DMS 273 treated with DMSO at 0.1 percent for 48 hours (cell line): ENCODE data around the gene MICAL3.

ENCODE experiments used
- DNase-seq: peaks from one replicate; lab custom pipeline; 2025; lab: John Stamatoyannopoulos, UW

MICAL3 gene

DNA sequence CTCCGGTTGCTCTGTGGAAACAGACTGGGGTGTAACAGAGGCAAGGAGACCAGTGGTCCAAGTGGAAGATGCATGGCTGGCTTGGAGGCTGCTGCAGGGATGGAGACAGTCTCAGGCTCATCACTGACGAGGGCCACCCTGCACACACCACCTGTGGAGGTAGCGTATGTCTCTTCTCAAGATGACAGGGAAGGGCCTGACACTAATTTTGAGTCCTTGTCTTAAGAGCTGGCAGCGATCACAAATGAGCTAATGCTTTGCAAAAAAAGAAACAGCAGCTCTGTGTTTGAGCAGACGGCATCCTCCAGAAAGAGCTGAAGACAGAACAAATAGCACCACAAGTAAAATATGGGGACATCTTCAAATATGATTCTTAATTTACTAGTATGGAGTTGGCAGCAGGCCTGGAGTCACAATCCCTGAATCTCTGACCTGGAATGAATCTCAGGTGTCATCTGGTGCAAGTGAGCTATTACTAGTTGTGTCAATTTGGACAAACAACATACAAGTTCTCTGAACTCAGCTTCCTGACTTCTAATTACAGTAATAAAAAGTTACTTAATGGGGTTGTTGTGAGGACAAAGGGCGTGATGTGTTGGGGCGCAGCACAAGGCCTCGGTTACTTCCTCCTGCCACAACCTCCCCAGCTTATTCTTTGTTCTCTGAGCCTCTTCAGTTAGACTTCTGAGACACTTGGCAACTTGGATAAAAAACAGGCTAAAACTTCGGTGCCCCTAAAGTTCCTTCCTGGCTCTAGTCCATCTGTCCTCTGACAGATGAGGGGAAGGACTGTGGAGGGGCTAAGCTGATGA, 154.9 kb downstream of the MICAL3 start:
- DNase-seq, result no peak

DNA sequence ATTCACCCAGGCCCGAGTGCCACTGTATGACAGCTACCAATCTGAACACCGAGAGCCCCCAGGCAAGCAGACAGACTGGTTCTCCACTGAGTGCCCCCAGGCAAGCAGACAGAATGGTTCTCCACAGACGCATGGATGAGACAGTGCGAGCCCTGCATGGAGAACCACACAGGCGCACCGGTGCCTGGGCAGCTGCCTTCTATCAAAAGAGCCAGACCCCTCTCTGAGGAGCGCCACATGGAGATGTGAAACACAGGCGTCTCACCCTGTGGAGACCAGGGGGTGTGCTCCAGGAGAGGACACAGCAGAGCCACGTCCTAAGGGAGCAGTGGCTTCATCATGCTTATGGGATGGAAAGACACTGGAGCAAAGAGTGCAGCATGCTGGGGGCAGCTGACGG, 155.6 kb downstream of the MICAL3 start:
- no peak for DNase-seq

DNA sequence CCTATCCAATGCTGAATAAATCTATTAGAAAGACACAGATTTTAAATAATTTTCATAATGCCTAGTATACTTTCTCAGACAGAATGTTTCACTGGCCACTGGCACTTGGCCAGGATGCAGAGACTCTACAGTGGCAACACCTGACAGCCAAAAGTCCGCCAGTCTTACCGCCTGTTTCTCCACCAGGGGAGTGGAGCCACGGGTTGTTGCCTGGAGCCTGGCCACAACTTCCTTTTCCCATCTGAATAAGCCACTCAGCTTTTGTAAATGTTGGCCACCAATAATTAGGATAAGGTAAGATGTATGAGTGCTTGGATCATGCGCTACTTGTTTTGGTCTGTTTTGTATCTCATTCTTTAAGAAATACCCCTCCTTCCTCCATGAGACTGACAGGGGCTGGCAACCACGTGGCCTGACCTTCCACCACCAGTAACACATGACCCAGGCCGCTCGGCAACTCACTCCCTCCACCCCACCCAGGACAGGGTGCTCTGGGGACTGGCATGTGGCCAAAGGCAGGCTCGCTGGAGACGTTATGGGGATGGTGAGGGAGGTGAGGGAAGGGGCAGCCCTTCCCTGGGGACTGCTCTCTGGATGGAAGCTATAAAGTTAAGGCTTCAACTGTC, 157.1 kb downstream of the MICAL3 start:
- DNase-seq, result no peak

DNA sequence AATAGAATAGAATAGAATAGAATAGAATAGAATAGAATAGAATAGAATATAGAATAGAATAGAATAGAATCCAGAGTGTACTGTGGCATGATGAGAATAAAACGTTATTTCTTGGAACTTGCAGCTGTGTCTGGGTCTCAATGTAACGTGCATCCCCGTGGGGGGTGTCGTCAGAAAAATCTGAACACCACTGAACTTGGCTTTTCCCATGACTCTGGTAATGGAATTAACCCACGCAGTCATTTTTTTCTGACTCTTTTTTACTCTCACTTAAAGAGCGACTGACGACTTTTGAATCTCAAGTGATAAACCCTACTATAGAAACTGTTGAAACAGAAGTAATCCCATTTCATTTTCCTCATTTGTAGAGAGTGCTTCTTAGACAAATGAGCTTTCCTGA, 157.7 kb downstream of the MICAL3 start:
- DNase-seq, result no peak

DNA sequence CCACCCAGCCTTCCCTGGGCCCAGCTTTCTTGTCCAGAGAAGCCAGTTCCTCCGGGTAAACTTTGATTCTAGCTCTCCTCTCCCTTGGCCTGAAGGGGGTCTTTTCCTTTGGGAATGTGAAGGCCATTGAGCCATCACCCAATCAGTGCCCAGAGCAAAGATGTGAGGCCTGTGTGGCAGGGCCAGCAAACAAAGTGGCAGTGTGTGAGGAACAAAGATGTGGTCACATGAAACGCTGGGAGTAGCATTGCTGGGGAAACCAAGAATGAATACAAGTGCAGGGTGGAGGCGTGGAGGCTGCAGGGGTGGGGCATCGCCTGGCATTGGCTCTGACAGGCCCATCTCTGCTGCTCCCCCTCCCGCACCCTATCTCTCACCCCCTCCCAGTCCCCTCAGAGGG, 158.2 kb downstream of the MICAL3 start:
- no peak for DNase-seq

DNA sequence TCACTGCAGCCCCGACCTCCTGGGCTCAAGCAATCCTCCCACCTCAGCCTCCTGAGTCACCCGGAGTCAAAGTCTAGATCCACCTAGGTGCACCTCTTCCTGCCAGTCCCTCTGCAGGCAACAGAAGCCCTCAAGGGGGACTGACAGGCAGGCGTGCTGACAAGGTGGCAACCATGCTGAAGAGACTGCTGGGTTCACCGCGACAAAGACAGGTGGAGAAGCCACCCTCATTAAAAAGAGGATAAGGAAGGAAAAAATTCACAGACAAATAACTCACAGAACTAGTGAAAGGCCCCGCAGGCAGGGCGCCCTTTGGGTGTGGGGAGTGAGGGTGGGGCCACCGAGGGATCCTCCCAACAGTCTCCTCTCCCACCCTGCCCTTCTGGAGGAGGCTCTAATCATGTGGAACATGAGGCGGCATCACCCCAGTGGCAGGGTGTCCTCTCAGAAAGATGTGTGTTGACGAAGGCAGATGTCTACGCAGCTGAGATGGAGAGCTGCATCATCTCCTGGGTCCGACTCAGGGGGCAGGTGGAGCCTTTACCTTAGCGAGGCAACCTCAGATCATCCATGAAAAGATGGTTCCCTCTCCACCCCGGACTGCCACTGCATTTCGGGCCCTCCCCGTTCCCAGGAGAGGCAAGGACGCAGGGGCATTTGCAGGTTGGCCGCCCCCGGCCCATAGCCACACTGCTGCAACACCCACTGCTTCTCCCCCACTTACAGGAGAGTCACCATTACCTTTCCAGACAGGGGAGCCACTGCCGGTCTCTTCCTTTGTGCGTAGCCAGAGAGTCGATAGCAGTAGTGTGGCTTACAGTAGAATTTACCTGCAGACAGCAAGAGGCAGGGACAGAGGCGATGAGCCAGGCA, 158.9 kb downstream of the MICAL3 start:
- no peak for DNase-seq

DNA sequence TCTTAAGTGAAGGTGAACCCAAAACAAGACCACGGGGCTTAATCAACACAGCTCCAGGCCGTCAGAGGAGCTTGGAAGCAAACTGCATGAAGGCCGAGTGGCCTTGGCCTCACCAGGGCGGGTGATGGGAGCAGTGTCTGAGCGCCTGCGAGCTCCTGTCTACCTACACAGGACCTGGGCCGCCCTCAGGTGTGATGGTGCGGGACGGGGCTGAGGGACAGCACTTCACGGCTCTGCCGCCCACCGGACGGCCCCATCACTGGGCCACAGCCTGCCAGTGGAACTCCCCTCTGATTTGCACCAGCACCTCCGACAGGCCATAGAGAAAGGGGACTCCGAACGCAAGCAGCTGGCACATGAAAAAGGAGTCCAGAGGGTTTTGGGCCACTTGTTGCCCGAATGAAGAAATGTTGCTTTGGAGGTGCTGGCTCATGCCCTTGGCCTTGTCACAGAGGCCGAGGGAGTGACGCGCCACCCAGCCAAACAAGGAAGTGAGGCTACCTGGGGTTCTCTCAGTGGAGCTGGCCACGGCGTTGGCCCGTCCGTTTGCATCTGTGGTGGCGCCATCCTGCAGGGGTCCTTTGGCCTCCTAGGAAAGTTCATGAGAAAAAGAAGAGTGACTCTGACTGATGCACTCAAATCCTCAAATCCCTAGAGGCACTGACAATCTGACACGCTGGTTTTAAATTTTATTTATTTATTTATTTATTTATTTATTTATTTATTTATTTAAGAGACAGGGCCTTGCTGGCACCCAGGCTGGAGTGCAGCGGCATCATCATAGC, 159.8 kb downstream of the MICAL3 start:
- no peak for DNase-seq

DNA sequence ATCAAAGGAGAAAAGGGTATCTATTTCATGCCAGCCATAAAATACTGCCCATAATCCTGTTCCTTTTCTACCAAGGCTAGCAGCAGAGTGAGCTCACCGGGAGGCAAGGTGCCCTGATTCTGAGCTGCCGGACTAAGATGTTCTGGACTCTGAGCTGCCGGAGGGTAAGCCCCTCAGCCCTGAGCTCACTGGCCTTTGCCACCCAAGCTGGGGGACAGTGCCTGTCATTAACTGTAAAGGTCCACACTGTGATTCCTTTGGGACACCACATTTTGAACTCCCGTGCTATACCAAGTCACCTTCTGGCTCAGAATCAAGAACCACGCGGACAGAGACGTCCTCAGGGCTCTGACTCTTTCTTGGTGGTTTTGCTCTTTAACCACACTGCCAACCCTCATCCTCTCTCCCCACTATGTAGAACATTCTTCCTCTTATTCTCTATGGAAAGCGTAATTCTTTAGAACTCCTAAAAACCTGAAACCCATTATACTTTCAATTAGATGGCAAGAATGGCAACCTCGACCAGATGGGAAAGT, 161.6 kb downstream of the MICAL3 start:
- DNase-seq, result no peak

DNA sequence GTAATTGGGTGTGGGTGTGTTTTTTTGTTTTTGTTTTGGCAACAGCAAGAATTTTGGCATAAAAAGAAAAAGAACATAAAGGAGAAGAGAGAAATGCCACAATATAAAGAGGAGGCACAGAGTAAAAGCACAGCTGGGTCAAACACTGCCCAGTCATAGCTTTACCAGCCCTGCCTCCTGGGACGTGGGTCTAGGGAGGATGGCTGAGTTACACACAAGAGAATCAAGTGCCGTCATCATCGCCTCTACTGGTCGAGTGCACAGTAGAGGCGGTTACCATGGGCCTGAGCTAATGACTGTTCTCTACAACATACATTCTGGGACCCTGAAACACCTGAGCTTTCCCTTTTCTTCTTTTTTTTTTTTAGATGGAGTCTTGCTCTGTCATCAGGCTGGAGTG, 162.5 kb downstream of the MICAL3 start:
- no peak for DNase-seq

DNA sequence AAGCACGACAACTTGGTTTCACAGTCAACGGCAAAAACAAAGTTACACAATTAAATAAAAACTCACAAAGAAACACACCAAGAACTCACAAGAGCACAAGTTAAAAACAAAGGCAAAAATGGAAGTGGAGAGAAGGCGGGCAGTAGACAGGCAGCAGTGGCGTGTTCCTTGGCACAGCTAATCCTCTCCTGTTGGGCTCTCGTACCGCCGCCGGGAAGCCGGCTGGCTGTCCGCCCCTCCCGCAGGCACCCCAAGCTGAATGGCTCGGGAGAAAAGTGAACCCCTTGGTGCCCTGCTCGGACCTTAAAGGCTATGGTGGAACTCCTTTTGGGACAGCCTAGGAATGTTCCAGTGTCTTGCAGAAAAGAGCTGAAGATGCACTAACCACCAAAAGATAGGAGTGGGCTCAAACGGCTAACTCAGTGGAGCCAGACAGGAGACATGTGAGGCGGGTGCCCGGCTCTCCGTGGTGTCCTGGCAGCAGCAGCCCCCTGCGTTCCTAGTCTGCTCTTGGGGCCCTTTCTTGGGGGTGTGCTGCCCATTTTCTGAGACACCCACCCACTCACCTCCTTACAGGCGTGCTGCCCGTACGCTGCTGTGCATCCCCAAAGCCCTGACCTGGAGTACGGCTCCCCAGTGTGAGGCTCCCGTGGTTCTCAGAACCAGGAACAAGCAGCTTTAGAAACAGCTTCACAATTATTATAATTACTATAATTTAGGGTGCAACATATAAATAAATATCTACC, 164.0 kb downstream of the MICAL3 start:
- no peak for DNase-seq

DNA sequence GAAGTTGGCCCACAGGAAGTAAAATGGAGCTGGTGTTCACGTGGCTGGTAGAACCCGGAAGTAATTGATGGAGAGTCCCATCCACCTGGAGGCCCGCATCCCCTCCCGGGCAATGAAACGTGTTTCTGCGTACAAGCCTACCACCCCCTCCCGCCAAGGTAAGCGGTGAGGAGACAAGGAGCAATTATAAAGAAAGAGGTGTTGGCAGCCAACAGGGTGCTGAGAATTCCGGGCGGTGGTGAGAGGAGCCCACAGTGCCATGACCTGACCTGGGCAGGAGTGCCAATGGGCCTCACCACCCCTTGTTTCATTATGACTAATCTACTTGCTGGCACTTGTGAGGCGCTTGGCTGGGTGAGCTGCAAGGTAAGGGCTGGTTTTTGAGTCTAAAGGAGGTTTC, 166.3 kb downstream of the MICAL3 start:
- no peak for DNase-seq

DNA sequence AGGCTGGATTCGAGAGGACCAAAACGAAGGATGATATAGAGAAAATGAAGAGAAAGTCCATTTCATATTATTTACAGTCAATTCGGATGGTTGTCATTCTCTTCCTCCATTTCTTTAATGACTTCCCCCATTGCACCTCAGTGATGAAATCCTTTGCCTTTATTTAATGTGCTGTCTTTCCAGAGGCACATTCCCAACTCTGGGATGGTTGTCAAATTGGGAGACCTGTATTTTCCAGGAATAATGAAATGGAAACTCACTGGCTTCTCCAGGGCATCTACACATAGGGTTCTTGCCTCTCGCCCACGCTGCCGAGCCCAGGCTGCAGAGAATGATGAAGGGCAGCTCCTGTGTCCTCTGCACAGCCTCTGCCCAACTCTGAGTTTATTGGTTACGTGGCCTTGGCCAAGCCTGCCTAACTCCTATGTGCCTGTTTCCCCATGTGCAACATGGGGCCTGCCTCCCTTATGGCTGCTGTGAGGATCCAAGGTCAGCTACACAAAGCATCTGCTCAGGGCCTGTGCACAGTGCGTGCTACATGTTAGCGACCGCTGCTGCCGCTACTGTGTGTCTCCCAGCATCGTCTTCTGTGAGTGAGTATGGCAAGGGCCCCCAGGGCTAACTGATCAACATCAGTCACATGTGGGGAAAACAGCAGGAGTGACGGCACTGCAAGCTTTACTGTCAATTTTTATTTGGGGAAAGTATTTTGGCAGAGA, 168.6 kb downstream of the MICAL3 start:
- DNase-seq, result no peak

DNA sequence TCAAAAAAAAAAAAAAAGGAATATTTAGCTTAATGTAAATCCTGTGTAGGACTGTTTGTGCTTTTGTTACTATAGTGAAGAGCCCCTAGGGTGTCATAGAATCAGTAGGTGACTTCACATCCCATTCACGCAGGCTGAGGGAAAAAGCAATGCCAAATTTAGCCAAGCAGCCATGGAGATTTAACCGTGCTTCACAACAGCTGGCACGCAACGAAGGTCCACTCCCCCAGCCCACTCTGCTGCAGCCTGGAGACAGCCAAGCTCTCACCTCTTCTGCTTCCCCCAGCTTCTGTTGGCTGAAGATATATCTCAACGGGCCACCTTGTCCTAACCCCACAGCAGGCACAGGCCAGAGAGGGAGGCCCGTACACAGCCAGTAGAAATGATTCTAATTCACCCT, 171.3 kb downstream of the MICAL3 start:
- DNase-seq, result no peak

DNA sequence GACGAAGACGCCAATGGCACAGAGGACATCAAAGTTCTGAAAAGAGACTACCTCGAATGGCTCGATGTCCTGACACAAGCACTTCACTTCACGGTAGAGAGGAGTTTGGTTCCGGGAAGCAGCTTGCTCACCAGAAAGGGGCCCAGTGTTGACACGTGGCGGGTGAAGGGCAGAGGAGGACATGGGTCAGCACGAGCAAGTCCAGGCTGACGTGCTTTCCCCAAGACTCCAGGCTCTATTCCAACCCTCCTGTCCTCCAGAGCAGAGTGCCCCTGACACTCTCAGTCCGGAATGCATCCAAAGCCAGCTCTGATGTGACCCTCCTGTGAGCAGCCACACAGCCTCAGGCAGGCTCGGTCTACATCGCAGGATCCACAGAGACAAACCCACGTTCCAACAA, 172.6 kb downstream of the MICAL3 start:
- no peak for DNase-seq

DNA sequence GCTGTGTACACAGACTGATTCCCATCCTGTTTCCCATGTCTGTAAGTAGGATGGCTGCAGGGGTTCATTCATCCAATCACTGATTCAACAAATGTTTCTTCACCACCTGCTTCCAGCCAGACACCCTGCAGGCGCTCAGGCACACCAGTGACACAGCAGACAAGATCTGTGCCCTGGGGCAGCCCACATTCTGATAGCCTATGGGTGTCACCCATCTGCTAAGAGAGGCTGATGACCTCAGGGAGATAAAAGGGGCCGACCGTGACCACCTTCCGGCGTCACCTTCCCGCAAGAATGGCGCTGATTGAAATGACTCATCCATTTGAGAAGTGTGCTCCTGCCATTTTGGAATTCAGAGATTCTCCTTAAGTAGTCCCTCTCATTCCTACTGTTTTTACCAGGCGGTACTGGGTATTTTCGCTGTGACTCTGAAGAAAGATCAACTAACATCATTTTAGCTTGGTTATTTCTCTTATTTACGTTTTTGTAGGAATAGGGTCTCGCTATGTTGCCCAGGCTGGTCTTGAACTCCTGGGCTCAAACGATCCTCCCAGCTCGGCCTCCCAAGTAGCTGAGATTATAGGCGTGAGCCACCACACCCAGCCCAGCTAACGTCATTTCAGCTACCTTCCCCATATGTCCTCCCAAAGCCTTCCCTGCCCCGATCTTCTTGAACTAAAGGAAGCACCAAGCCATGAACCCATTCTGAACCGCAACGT, 176.8 kb downstream of the MICAL3 start:
- no peak for DNase-seq

DNA sequence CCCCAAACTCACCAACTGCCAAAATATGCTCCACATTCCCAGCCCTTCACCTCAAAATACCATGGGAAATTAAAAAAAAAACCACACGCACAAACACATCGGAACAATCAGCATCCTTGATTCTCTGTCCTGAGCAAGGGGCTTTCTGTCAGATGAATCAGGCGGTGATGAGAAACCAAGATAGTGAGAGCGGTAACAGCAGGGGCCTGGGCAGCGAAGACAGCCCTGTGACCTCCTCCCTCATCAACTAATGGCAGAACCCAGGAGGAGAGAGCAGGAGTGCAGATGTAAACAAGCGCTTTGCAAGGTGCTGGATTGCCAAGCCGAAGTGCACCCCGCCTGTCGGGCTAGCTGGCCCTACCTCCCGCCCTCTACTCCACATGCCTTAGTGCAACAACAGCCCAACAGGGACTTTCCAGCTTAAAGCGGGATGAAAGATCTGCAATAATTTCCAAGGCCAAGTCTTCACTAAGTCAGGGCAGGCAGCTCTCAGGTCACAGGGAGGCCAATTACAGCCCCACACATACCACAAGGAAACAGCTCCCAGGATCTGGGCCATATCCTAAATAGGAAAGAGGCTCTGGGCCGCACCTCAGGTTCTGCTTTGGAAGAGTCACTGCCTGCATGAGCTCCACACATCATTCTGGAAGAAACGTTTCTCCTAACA, 177.9 kb downstream of the MICAL3 start:
- no peak for DNase-seq

DNA sequence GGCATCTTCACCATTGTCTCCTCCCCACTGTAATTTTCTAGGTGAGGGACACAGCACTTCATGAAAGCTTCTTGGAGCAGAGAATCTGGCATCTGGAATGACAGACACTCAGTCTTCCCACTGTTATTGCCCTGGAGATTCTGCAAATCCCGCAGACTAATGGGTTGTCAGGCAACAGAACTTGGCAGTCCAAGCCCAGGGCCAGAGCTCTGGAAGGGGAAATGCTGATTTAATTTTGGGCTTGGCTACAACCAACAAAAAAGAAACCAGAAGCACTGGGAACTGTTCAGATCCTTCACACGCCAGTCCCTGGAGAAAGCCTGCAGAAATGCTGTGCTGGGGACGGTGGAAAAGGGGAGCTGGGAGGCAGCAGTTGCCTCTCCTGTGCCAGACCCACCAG, 178.6 kb downstream of the MICAL3 start:
- no peak for DNase-seq

DNA sequence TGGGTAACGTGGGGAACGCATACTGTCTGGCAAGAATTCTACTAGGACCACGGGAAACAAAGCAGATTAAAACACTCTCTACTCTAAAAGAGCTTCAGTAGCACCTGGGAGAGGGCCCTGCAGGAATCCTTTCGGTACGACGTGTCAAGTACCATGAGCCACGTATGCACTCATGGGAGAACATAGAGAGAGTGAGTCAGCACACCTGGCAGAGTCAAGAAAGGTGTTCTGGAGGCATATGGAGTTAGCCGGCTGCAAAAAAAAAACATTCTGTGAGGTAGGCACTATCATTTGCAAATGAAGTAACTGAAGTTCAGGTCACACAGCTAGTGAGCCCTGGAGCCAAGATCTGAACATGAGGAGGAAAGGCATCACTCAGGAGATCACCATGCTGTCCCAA, 179.0 kb downstream of the MICAL3 start:
- no peak for DNase-seq

DNA sequence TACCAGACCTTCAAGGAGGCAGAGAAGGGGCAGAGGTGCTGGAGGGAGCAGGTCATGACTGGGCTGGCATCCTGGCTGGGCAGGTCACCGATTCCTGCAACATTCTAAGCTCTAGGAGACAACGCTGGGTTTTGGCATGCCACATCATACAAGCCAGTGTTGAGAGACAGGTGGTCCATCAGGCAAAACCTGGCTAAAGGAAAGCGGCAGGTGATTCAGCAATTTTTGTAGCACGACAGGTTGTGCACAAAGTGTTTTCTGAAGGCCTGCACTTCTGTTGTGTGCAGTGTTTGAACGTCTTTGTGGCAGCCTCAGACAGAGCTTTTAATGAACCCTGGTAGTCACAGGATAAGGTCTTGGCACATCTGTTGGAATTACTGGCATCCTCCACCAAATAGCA, 180.2 kb downstream of the MICAL3 start:
- DNase-seq, result no peak
